ENCODE measurements around the gene HDAC9. TPM values are rescaled to one million over a fixed set of nuclear protein-coding genes. Genes with fewer than 3 reads are reported as not detected.

HDAC9 gene
- total RNA-seq, 1 experiment from 2014 or later = 31.9 TPM

DNA sequence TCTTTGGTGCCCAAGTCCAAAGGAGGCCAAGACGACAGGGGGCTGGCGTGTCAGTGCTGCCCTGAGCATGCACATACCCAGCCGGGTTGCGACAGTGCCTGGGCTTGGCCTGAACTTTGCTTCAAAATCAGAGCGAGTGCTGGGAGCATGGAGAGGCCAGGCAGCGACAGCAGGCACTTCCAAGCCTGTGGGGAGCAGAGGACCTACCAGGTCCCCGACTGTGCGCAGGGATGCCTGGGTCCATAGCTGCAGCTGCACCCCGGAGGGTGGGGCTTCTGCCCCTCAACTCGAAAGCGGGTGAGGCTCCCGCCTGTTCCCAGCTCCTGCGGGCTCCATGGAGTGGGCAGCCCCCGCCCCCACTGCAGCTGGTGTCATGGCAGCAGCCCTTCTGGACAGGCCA, 79.1 kb downstream of the HDAC9 start:
- POLR2A ChIA-PET (ENCODE audit: low non-redundant PET) = no interaction called here
- intact Hi-C loops (cut with micrococcal nuclease; ENCODE audit: unreplicated experiment) = loop anchor here (10.0 kb wide), 1 partner anchor 870 kb away; no protein-coding TSS in a partner anchor
- TF ChIP-seq, protein P1, sequence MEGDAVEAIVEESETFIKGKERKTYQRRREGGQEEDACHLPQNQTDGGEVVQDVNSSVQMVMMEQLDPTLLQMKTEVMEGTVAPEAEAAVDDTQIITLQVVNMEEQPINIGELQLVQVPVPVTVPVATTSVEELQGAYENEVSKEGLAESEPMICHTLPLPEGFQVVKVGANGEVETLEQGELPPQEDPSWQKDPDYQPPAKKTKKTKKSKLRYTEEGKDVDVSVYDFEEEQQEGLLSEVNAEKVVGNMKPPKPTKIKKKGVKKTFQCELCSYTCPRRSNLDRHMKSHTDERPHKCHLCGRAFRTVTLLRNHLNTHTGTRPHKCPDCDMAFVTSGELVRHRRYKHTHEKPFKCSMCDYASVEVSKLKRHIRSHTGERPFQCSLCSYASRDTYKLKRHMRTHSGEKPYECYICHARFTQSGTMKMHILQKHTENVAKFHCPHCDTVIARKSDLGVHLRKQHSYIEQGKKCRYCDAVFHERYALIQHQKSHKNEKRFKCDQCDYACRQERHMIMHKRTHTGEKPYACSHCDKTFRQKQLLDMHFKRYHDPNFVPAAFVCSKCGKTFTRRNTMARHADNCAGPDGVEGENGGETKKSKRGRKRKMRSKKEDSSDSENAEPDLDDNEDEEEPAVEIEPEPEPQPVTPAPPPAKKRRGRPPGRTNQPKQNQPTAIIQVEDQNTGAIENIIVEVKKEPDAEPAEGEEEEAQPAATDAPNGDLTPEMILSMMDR (conservative IDR thresholded peaks at IDR 0.05; ENCODE audit: low read depth, low read length) = no peak
- no peak for TF ChIP-seq EZH2 (IDR thresholded peaks at IDR 0.05; ENCODE audit: borderline replicate concordance, low read depth, low read length, poor library complexity, severe bottlenecking)
- Histone ChIP-seq H3K4me1 (ENCODE audit: insufficient read depth, low read length, poor library complexity, severe bottlenecking) (peaks cover 40% of the 10 kb centered on the region), H3K9me3 (ENCODE audit: low read depth, low read length, poor library complexity, severe bottlenecking) (no peaks in the 10 kb centered on the region), H3K4me3 (ENCODE audit: low read depth, low read length, poor library complexity, severe bottlenecking) (no peak overlapping the region), H3K27me3 (replicated peaks; ENCODE audit: insufficient read depth, low read depth, low read length, poor library complexity) (no peaks in the 10 kb centered on the region), H3K27ac (ENCODE audit: low read depth, low read length, poor library complexity, severe bottlenecking) (no peak overlapping the region), H3K36me3 (ENCODE audit: insufficient read depth, low read length, poor library complexity, severe bottlenecking) (no peaks in the 10 kb centered on the region)
- BruUV-seq (replicated peaks) = no TSS peak
- DNase-seq (ENCODE audit: low spot score) = no peak
- CTCF ChIA-PET = no interaction called here

DNA sequence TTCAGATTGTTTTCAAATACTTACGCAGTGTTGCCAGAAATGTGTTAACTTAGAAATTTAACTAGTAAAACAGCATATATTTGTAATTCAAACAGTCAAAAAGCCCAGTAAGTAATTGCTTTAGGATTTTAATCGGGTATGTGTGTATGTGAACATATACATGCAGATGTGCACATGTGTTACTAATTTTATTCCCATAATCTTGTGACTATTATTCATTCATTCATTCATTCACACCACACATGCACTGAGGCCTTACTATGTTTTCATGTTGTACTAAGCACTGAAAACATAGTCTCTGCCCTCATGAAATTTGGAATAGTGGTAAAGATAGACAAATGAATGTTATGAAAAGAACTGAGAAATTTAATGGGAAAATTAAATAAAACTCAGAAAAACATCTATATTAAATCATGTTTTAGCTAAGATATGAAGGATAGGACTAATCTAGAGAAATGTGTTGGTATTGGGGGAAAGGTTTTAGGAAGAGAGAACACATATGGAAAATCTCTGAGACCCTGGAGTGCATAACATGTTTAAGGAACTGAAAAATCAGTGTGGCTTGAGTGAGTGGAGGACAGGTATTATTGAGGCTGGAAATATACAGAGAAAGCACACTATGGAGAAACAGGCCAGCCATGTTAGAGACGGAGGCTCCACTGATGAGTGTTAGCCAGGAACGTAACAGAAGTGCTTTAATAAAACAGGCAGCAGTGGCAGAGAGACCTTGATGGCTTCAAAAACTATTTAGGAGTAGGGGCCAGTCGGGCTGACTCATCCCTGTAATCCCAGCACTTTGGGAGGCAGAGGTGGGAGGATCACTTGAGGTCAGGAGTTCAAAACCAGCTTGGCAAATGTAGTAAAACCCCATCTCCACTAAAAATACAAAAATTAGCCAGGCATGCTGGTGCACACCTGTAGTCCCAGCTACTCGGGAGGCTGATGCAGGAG, 80.3 kb downstream of the HDAC9 start:
- Histone ChIP-seq H3K27me3 (replicated peaks; ENCODE audit: insufficient read depth, low read depth, low read length, poor library complexity) (no peaks in the 10 kb centered on the region), H3K4me1 (ENCODE audit: insufficient read depth, low read length, poor library complexity, severe bottlenecking) (peaks cover 32% of the 10 kb centered on the region), H3K9me3 (ENCODE audit: low read depth, low read length, poor library complexity, severe bottlenecking) (no peaks in the 10 kb centered on the region), H3K36me3 (ENCODE audit: insufficient read depth, low read length, poor library complexity, severe bottlenecking) (no peaks in the 10 kb centered on the region), H3K27ac (ENCODE audit: low read depth, low read length, poor library complexity, severe bottlenecking) (no peak overlapping the region), H3K4me3 (ENCODE audit: low read depth, low read length, poor library complexity, severe bottlenecking) (no peak overlapping the region)
- CTCF ChIA-PET = no interaction called here
- intact Hi-C loops (cut with micrococcal nuclease; ENCODE audit: unreplicated experiment) = loop anchor here (10.0 kb wide), 1 partner anchor 871 kb away; no protein-coding TSS in a partner anchor
- no peak for DNase-seq (ENCODE audit: low spot score)
- POLR2A ChIA-PET (ENCODE audit: low non-redundant PET) = interaction anchor here (0.6 to 0.7 kb wide), 2 partner anchors 576 to 916 kb away, joined by 3 to 7 read pairs; no protein-coding TSS in a partner anchor
- BruUV-seq (replicated peaks) = no TSS peak
- TF ChIP-seq, protein P1 (conservative IDR thresholded peaks at IDR 0.05; ENCODE audit: low read depth, low read length) = no peak

DNA sequence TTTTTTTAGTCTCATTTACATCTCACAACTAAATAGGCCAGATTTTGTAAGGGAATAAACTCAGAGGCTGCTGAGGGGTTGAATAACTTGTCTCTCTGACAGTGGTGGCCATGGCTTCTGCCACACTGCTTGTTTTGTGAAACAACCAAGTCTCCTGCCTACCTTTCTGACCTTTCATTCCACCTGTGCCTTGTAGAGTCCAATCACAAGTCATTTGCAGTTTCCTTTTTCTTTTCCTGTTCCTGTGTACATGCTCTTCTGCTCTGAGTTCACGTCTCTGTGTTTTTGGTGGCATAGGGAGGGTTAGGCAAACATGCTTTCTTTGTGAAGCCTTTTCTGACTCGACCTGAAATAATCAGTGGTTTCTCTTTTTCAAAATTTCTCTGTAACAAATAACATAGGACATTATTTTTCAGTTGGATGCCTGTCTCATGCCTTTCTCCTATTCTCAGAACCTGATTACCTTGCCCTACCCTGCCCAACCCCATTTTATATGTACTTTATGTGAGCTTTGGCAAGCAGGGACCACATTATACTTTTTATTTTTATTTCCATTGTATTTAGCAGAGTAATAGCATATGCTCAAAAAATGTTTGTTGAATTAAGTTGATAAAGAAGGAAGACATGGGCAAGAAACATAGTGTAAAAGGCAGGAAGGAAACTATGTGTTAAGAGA, 81.7 kb downstream of the HDAC9 start:
- BruUV-seq (replicated peaks) = no TSS peak
- CTCF ChIA-PET = interaction anchor here (0.7 kb wide), 1 partner anchor 13 kb away, joined by 5 read pairs; no protein-coding TSS in a partner anchor

More for the DNA sequence above, 81.7 kb downstream of the HDAC9 start:
- H3K9me3 ChIP-seq (ENCODE audit: low read depth, low read length, poor library complexity, severe bottlenecking) = no peaks in the 10 kb centered on the region
- POLR2A ChIA-PET (ENCODE audit: low non-redundant PET) = no interaction called here
- H3K4me1 ChIP-seq (ENCODE audit: insufficient read depth, low read length, poor library complexity, severe bottlenecking) = peaks cover 31% of the 10 kb centered on the region
- intact Hi-C loops (cut with micrococcal nuclease; ENCODE audit: unreplicated experiment) = loop anchor here (10.0 kb wide), 1 partner anchor 872 kb away; no protein-coding TSS in a partner anchor
- H3K27me3 ChIP-seq (replicated peaks; ENCODE audit: insufficient read depth, low read depth, low read length, poor library complexity) = no peaks in the 10 kb centered on the region
- no peak for TF ChIP-seq EZH2 (IDR thresholded peaks at IDR 0.05; ENCODE audit: borderline replicate concordance, low read depth, low read length, poor library complexity, severe bottlenecking)
- TF ChIP-seq, protein P1 (conservative IDR thresholded peaks at IDR 0.05; ENCODE audit: low read depth, low read length) = no peak
- H3K4me3 ChIP-seq (ENCODE audit: low read depth, low read length, poor library complexity, severe bottlenecking) = no peak overlapping the region
- H3K27ac ChIP-seq (ENCODE audit: low read depth, low read length, poor library complexity, severe bottlenecking) = no peak overlapping the region
- H3K36me3 ChIP-seq (ENCODE audit: insufficient read depth, low read length, poor library complexity, severe bottlenecking) = no peaks in the 10 kb centered on the region
- no peak for DNase-seq (ENCODE audit: low spot score)
